Gastrocnemius medialis (tissue), 4 donors: ENCODE results near the gene ARHGEF11. TPM values are rescaled to one million over a fixed set of nuclear protein-coding genes. Genes with fewer than 3 reads are reported as not detected.
A peak's percentile ranks its signal among the peaks of the same experiment; 100 is the strongest.

Experiments
- ATAC-seq, 2 donors: fragments of 150-250 bp; one replicate each; pipeline ENCODE4 v1.9.1; 2016
- DNase-seq, 2 donors: peaks; one replicate each; pipeline ENCODE4 v3.0.0-alpha.2; 2019
- H3K27ac ChIP-seq, 4 donors: fragments of 200-600 bp; sonication (generic); 1 replicate in 1 of 4; 2 replicates in 3 of 4; pipeline ENCODE4 v1.5.1; 2016 to 2018; ENCODE audit warnings: mild to moderate bottlenecking in 2 of 4, moderate library complexity in 1 of 4
- H3K27me3 ChIP-seq, 3 donors: fragments of 200-600 bp; sonication (generic) in 2 of 3; 1 replicate in 1 of 3; 2 replicates in 2 of 3; pipeline versions ENCODE4 v1.5.1 to v1.6.0; 2016 to 2019; ENCODE audit warnings: mild to moderate bottlenecking in 1 of 3, moderate library complexity in 1 of 3
- H3K36me3 ChIP-seq, 2 donors: fragments of 200-600 bp; sonication (generic) in 1 of 2; one replicate each; pipeline ENCODE4 v1.5.1; 2017 to 2018
- H3K4me1 ChIP-seq, 2 donors: fragments of 200-600 bp; sonication (generic) in 1 of 2; one replicate each; pipeline ENCODE4 v1.5.1; 2016 to 2017; ENCODE audit warnings: mild to moderate bottlenecking in 2 of 2
- H3K4me3 ChIP-seq, 4 donors: fragments of 200-600 bp; sonication (generic) in 3 of 4; 1 replicate in 1 of 4; 2 replicates in 3 of 4; pipeline ENCODE4 v1.5.1; 2016 to 2019; ENCODE audit warnings: mild to moderate bottlenecking in 2 of 4
- H3K9me3 ChIP-seq, 3 donors: fragments of 200-600 bp; sonication (generic) in 2 of 3; 1 replicate in 1 of 3; 2 replicates in 2 of 3; pipeline ENCODE4 v1.5.1; 2016 to 2019
- POLR2A ChIP-seq, 2 donors: fragments of 450-650 bp; IDR thresholded peaks; one replicate each; pipeline ENCODE4 v1.6.1; 2017; ENCODE audit warnings: antibody characterized with exemption in 2 of 2, mild to moderate bottlenecking in 2 of 2, moderate library complexity in 2 of 2
- in situ Hi-C, 4 donors: fragments of 200-750 bp; cut with MboI; loops; one replicate each; pipeline versions ENCODE4 v1.15.0 to v1.8.0; 2017; ENCODE audit warnings: low sequenced_read_pairs in 4 of 4
- intact Hi-C: fragments of 100-400 bp; cut with DNase I; formaldehyde crosslinking; loops from one replicate; pipeline ENCODE4 v1.15.1; 2023; ENCODE audit warnings: low total_unique reads
- total RNA-seq, 4 donors: library from RNA; depleted of rRNA; stranded (reverse); fragments of >200 nt; gene quantifications; one replicate each; pipeline versions ENCODE4 v1.1.0 to v1.2.3, GENCODE V29; 2016
- TF ChIP-seq, protein P1 (sequence below), 5 experiments: fragments of 450-650 bp in 3 of 5; fragments of 200-600 bp in 2 of 5; sonication (generic) in 2 of 5; IDR thresholded peaks in 4 of 5; conservative IDR thresholded peaks in 1 of 5; 1 replicate in 4 of 5; 2 replicates in 1 of 5; pipeline ENCODE4 v1.5.1; 2016 to 2019; ENCODE audit warnings: antibody characterized with exemption in 5 of 5, mild to moderate bottlenecking in 3 of 5, moderate library complexity in 3 of 5

The ARHGEF11 gene, protein sequence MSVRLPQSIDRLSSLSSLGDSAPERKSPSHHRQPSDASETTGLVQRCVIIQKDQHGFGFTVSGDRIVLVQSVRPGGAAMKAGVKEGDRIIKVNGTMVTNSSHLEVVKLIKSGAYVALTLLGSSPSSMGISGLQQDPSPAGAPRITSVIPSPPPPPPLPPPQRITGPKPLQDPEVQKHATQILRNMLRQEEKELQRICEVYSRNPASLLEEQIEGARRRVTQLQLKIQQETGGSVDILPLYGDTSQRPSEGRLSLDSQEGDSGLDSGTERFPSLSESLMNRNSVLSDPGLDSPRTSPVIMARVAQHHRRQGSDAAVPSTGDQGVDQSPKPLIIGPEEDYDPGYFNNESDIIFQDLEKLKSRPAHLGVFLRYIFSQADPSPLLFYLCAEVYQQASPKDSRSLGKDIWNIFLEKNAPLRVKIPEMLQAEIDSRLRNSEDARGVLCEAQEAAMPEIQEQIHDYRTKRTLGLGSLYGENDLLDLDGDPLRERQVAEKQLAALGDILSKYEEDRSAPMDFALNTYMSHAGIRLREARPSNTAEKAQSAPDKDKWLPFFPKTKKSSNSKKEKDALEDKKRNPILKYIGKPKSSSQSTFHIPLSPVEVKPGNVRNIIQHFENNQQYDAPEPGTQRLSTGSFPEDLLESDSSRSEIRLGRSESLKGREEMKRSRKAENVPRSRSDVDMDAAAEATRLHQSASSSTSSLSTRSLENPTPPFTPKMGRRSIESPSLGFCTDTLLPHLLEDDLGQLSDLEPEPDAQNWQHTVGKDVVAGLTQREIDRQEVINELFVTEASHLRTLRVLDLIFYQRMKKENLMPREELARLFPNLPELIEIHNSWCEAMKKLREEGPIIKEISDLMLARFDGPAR (N-terminal part only)
- total RNA-seq, result 10 to 100 TPM; 19.5 to 33.4 (median 27.7) TPM

DNA sequence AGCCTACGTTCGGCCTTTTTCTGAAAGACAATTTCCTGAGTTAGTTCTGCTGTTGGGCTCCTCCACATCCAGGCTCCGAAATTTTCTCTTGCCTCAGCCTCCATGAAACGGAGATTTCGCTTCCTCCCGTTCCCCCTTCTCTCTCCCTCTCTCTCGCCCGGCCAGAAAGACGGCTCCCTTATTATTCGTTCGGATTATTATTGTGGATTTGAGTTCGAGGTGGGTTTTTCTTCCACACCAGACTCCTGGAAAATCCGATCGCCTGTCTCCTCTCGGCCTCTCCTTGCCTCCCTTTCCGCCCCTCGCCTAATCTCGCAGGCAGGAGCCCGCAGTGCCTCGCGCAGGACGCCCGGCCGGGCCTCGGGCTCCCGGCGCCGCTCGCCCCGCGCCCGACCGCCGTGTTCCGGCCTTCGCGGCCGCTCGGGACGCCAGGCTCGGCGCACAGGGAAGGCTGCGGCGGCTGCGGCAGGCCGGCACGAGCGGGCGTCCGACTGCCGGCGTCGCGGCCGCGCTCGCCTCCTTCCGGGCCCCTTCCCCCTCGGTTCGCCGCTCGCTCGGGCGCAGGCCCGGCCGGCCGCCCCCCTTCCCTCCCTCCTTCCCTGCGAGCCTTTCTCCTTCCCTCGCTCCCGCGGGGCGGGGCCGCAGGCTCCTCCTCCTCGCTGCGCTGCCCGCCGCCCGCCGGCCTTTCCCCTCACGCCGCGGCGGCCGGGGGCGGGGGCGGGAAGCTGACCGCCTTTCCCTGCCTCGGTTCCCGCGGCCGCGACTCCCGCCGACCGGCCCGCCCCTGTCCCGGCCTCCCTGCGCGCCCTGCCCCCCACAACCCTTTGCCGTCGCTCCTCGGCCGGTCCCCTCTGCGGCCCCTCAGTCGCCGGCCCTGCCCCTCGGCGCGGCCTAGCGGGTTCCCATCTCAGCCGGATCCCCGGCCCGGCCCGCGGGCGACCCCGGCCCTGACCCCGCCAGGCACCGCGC is at the start of gene ARHGEF11:
ARHGEF11 (minus strand) TSS at position 493 of the 969 bp plus-strand sequence. CDS start 1,412 bp downstream, outside the sequence.
- peak within 1 kb of the TSS; percentile 62 to 68 (median 66) for H3K4me3 ChIP-seq
- DNase-seq, result peak; percentile 85 to 91
- no peaks in the 10 kb centered on the region for H3K36me3 ChIP-seq
- TF ChIP-seq POLR2A (IDR thresholded peaks at IDR 0.05), result peak; percentile 80 to 83
- TF ChIP-seq, protein P1, sequence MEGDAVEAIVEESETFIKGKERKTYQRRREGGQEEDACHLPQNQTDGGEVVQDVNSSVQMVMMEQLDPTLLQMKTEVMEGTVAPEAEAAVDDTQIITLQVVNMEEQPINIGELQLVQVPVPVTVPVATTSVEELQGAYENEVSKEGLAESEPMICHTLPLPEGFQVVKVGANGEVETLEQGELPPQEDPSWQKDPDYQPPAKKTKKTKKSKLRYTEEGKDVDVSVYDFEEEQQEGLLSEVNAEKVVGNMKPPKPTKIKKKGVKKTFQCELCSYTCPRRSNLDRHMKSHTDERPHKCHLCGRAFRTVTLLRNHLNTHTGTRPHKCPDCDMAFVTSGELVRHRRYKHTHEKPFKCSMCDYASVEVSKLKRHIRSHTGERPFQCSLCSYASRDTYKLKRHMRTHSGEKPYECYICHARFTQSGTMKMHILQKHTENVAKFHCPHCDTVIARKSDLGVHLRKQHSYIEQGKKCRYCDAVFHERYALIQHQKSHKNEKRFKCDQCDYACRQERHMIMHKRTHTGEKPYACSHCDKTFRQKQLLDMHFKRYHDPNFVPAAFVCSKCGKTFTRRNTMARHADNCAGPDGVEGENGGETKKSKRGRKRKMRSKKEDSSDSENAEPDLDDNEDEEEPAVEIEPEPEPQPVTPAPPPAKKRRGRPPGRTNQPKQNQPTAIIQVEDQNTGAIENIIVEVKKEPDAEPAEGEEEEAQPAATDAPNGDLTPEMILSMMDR (IDR thresholded peaks at IDR 0.05 in 4 of 5, conservative IDR thresholded peaks at IDR 0.05 in 1 of 5), result no peak
- intact Hi-C loops, result loop anchor here (2.0 to 5.0 kb wide), 2 partner anchors 29 to 92 kb away; partner anchors contain the start of gene ETV3
- no peaks in the 10 kb centered on the region for H3K27me3 ChIP-seq
- H3K9me3 ChIP-seq, result no peaks in the 10 kb centered on the region
- H3K4me1 ChIP-seq, result peaks cover 38 to 40% of the 10 kb centered on the region in 2 donors
- ATAC-seq, result peak; percentile 93 to 94
- H3K27ac ChIP-seq, result peak within 1 kb of the TSS; percentile 84 to 89 (median 88)
- in situ Hi-C loops, result no loop called here

DNA sequence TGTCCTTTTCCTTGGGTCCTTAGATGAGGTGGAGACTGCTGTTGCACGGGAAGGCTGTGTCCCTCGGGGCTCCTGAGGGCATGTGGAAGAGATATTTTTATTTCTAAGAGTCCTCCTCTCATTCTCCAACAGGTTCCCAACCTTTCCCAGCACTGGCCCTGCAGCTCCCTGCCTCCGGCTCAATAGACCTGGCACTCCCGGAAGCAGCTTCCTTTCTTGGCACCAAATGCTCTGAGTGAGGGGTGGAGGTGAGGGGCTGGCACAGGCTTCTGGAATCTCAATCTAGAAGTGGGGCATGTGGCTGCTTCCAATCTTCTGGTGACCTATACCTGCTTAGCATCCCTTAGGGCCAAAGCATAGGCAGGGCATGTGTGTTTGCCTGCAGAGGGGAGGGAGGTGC is 49.5 kb upstream of the ARHGEF11 start:
- DNase-seq, result no peak
- Histone ChIP-seq H3K4me1 (no peaks in the 10 kb centered on the region), H3K27me3 (no peaks in the 10 kb centered on the region), H3K9me3 (no peaks in the 10 kb centered on the region), H3K4me3 (no peak overlapping the region), H3K36me3 (no peaks in the 10 kb centered on the region), H3K27ac (no peak overlapping the region)
- in situ Hi-C loops (loop anchor here in 1 of 4 donors (5.0 kb wide), 1 partner anchor 67 kb away; no protein-coding TSS in a partner anchor), intact Hi-C loops (no loop called here)
- ATAC-seq, result no peak
- TF ChIP-seq, protein P1 (IDR thresholded peaks at IDR 0.05 in 4 of 5, conservative IDR thresholded peaks at IDR 0.05 in 1 of 5), result no peak
- no peak for TF ChIP-seq POLR2A (IDR thresholded peaks at IDR 0.05)

DNA sequence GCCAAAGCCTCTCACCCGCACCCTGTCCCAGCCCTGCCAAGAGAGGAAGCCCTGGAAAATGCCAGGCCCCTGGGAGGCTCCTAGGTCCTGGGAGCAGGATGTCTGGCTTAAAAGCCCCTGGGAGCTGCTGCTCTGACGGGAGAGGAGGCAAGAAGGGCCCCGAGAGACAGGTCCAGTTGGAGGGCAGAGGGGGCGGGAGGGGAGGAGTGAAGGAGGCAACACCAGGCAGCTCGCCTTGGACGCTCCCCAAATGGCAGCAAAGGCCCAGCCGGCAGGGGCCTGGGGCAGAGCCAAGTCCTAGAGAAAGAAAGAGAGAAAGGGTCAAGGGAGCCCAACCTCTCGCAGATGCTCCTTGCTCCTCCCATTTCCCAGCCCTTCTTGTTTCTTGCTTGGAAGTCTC is 47.3 kb upstream of the ARHGEF11 start:
- H3K4me3 ChIP-seq, result no peak overlapping the region
- no peaks in the 10 kb centered on the region for H3K9me3 ChIP-seq
- no peaks in the 10 kb centered on the region for H3K27me3 ChIP-seq
- in situ Hi-C loops (loop anchor here in 3 of 4 donors (5.0 kb wide), 2 partner anchors 59 to 69 kb away; no protein-coding TSS in a partner anchor), intact Hi-C loops (no loop called here)
- DNase-seq (peak in 1 of 2 donors; percentile 26), ATAC-seq (peak in 1 of 2 donors; percentile 40)
- peak overlapping the region in 1 of 4 donors; percentile 34 for H3K27ac ChIP-seq
- no peaks in the 10 kb centered on the region for H3K36me3 ChIP-seq
- H3K4me1 ChIP-seq, result no peaks in the 10 kb centered on the region
- TF ChIP-seq, protein P1 (IDR thresholded peaks at IDR 0.05 in 4 of 5, conservative IDR thresholded peaks at IDR 0.05 in 1 of 5), result no peak
- no peak for TF ChIP-seq POLR2A (IDR thresholded peaks at IDR 0.05)
